Fibroblast of mammary gland (primary cell): Measurements from ENCODE around the gene CST4.
"Not testable (repeated sequence)": the region's sequence is repeated elsewhere in the genome, so short reads cannot be mapped to it uniquely, and the experiment has no call there.

Source experiments
- DNase-seq: peaks from one replicate; pipeline ENCODE4 v3.0.0-alpha.2; 2010; ENCODE audit warnings: low read depth
- H3K4me3 ChIP-seq: 2 replicates; pipeline ENCODE4 v1.5.1; 2011; ENCODE audit warnings: low read depth, mild to moderate bottlenecking, low read length, moderate library complexity; ENCODE audit not compliant: control insufficient read depth
- TF ChIP-seq, protein P1 (sequence below): conservative IDR thresholded peaks from 2 replicates; pipeline ENCODE4 v1.5.1; 2011; ENCODE audit warnings: low read depth, low read length, inconsistent platforms; ENCODE audit not compliant: control insufficient read depth, insufficient read depth

The CST4 gene

DNA sequence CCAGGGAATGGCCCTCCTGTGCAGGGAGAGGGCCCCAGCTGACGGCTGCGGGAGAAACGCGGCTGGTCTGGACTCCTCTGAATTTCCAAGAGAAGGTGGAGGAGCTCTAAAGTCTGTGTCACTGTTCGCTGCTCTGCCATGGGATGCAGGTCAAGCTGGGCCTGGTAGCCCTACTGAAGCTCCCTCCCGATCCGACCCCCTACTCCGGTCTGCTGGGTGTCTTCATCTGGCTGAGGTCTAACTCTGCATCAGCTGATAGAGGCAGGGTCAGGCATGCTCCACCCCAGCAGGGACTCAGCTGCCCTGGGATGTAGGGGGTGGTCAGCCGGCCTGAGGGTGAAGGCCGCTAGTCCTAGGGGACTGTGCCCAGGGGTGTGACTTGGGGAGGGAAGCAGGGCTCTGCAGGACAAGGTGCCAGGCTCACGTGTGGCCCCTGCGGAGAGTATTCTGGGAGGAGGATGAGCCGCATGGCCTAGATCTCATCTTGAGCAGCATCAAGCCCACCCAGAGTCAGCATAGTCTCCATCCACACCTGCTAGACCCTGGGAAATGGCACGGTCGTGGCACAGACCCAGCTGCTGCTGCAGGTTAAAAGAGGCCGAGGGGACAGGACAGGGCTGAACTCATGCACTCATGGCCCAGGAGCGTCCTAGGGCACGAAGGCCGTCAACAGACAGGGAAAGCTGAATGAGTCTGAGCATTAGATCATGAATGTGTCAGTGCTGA is 52.5 kb downstream of the CST4 start:
- peak overlapping the region; percentile 90 for H3K4me3 ChIP-seq
- DNase-seq, result no peak
- TF ChIP-seq, protein P1, sequence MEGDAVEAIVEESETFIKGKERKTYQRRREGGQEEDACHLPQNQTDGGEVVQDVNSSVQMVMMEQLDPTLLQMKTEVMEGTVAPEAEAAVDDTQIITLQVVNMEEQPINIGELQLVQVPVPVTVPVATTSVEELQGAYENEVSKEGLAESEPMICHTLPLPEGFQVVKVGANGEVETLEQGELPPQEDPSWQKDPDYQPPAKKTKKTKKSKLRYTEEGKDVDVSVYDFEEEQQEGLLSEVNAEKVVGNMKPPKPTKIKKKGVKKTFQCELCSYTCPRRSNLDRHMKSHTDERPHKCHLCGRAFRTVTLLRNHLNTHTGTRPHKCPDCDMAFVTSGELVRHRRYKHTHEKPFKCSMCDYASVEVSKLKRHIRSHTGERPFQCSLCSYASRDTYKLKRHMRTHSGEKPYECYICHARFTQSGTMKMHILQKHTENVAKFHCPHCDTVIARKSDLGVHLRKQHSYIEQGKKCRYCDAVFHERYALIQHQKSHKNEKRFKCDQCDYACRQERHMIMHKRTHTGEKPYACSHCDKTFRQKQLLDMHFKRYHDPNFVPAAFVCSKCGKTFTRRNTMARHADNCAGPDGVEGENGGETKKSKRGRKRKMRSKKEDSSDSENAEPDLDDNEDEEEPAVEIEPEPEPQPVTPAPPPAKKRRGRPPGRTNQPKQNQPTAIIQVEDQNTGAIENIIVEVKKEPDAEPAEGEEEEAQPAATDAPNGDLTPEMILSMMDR, result no peak

DNA sequence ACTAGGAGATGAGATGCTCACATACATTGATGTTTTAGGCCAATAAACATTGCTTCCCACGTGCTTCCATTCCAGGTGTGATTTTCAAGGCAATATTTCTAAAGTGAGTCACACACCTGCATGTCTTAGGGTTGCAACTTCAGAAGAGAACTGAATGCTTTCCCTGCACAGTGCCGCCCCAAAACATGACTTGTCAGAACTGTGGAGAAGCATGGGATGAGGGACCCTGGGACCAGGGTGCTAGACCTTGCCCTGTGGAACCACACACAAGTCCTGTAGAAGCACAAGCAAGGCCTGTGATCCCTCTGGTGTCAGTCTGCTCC is 53.1 kb downstream of the CST4 start:
- not testable (repeated sequence) for DNase-seq
- peak overlapping the region; percentile 90 for H3K4me3 ChIP-seq
